Stimulated activated CD8-positive, alpha-beta memory T cell treated with anti-CD3 and anti-CD28 coated beads, Interleukin-12 subunit alpha, Interleukin-12 subunit beta, amount 100 ng/mL, for 24 hours (primary cell): ENCODE measurements around the gene NTRK2.

Source experiments
- DNase-seq: peaks from one replicate; pipeline ENCODE4 v3.0.0-alpha.2; 2020; ENCODE audit errors: extremely low read depth

Gene NTRK2

GRCh38 chr9:84818791-84819190 lies 149.3 kb downstream of the NTRK2 start:
- no peak for DNase-seq

- DNase-seq = no peak
These were observed 150.0 kb downstream of the NTRK2 start for GRCh38 chr9:84819491-84819991.

GRCh38 chr9:84821431-84821830 lies 151.9 kb downstream of the NTRK2 start:
- no peak for DNase-seq

DNA sequence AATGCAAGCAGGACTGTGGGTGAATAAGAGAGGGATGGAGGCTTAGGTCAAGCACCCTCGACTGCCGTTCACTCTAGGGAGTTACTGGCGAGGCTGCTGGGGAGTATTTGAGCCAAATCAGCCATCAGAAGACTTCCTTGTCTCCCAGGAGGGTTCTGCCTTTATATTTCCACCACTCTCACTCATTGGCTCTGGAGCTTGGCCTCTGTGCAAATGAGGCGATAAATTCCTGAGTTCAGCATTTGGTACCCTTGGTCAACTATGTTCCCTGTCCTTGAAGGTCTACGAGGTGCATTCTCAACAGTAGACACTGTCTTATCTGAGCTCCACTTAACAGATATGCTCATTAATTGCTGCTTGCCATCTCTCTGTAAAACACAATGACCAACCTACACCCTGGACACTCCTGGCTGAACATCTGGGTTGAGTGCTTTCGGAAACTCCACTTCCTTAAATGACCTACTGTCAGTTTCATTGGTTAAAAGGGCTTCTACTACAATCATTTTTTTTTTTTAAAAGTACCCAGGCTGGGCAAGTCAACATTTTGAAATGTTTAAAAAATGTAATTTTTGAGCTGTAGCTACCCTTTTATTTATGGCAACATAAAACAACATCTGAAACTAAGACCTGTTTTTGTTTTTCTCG lies 153.2 kb downstream of the NTRK2 start:
- DNase-seq = no peak

DNA sequence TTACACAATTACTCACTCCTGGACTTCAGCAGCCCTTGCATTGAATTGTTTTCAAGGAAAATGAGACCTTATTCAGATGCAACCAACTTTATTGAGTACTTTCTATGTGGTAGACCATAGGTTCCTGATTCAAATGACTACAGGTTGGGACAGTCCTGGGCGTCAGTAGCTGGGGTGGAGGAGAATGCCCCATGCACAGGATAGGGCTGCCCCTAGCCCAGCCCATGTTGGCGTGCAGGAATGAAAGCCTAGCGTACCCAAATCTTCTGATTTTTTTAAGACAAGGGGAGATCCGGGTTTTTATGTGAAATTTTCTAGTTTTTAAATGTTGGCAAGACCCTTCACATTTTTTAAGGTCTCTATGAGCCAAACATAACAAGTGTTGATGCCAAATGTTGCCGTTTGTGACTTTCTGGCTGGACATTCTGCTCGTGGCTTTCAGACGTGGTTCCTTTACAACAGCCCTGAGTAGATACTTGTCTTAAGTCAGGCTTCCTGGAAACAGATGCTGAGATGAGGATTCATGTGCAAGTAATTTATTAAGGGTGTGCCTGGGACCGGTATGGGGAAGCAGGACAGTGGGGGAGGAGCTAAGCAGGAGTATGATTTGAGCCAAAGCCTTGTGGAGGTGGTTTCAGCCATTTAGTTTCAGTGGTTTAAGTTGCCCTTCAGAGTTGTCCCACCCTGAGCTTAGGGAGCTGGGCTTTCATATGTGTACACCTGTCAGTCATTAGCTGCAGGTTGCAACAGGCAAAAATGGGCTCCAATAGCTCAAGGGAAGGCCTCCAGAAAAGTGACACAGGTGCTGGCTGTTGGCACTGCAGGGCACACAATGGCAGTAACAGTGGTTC lies 154.1 kb downstream of the NTRK2 start:
- DNase-seq = no peak

- no peak for DNase-seq
These were observed 157.8 kb downstream of the NTRK2 start for GRCh38 chr9:84827216-84827765.

DNA sequence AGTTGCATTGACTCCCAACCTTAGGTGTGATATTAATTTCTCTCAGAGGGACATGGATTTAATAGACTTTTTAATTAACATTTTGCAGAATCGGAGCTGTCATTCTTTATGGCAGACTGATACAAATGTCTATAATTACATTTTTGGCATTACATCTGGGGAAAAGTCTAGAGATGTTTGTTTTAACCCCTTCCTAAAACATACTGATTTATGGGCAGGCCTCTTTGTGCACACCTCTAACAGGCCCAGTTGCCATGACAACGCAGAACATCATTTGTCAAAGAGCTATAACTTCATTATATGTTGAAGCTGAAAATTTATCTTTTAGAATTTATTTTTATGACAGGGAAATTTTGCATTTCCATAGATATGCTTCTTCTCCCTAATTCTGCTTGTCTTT lies 158.5 kb downstream of the NTRK2 start:
- DNase-seq = no peak

DNA sequence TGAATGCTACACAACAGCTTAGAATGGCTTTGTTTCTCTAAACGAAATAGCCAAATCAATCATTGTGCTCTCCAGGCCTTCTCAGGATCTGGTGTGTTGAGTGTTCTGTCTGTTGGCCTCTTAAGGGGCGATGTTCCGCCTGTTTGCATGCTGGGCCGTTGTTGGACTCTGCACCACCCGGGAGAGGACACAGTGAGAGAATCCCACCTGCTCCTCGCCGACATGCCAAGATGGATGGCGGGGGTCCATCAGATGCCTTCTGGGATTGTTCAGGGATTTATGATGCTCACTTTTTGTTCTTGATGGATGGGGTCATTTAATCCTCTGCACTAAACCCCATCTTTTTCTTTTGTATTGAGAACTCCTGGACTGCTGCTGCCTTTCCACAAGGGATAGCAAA lies 159.9 kb downstream of the NTRK2 start:
- DNase-seq = no peak

GRCh38 chr9:84829997-84830696 lies 160.6 kb downstream of the NTRK2 start:
- no peak for DNase-seq

DNA sequence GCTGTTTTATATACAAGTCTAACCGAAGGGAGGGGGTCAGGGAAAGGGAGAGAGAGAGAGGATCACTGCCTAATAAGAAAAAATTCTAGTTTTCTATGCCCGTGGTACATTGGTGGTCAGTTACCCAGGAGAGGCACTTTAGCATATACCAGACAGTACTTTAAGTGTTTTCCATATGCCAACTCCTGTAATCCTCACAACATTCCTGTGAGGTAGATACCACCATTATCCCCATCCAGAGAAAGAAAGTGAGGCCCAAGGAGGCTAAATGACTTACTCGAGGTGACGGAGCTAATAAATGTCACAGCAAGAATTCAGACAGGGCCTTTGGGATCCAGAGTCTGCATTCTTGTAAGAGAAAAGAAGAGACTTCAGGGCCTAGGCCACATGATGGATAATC lies 161.8 kb downstream of the NTRK2 start:
- DNase-seq = no peak

GRCh38 chr9:84832453-84832852 lies 162.9 kb downstream of the NTRK2 start:
- DNase-seq = no peak

GRCh38 chr9:84834426-84834825 lies 164.9 kb downstream of the NTRK2 start:
- no peak for DNase-seq

DNA sequence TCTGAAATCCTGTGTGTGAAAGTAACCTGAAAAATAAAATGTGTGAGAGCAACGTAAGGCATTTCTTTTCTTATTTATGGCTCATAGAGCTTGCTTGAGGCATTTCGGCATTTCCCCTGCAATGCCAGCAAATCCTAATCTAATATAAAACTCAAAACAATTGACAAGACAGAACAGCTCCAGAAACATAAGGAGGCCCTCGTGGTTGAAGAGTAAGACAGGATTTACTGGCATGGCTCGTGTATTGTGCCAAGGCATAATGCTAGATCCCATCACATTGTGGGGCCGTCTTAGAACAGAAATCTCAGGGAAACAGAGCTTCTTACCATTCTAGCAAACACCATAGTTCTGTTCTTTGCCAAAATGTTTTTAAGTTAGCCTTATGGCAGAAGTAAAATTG lies 166.2 kb downstream of the NTRK2 start:
- no peak for DNase-seq

DNA sequence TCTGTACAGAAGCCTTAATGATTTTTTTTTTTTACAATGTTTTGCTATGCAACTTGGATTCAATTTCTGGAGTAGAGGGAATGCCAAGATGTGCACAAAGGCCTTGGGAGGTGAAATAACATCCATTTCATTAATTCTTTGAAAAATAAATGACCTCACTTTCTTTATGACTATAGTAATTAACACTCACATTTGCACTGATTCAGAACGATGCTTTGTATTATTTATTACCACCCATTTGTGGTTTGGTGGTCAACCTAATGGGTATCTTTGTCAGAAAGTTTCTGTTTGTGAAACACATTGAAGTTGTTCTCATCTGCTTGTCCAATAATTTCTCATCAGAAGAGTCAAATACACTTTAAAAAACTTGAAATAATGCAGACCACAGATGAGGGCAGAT lies 169.3 kb downstream of the NTRK2 start:
- DNase-seq = no peak

DNA sequence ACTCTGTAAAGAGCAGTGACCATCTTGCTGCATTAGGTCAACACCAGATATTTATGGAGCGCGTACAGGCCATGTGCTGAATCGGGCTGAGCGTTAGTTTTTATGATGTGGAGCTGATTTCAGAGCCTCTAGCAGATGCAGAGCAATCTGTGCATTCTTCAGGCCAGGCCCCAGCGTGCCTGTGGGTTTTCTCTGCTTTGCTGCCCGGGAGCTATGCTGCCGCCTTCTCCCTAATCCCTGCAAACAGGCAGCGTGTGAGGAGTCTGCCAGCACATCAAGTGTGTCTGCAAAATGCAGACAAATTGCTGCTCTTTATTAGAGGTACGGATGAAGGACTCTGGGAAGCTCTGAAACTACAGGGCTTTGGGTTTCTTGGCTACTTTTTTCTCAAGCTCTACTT lies 170.0 kb downstream of the NTRK2 start:
- DNase-seq = no peak

DNA sequence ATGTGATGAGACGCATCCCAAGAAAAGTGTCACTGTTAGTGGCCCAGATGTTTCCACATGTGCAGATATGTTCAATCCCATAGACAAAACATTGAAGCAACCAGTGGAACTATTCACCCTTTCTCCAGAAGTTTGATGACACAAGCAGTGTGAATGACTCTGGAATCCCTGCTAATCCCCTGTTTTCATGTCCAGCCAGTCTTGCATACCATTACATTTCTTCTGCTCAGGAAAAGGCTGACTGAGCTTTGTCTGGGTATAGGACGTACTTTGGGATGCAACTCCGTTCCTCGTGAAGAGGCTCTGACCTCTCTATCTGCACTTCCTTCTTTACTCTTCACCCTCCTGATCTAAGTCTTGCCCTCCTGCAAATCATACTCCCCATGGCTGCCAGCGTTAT lies 172.4 kb downstream of the NTRK2 start:
- DNase-seq = no peak

DNA sequence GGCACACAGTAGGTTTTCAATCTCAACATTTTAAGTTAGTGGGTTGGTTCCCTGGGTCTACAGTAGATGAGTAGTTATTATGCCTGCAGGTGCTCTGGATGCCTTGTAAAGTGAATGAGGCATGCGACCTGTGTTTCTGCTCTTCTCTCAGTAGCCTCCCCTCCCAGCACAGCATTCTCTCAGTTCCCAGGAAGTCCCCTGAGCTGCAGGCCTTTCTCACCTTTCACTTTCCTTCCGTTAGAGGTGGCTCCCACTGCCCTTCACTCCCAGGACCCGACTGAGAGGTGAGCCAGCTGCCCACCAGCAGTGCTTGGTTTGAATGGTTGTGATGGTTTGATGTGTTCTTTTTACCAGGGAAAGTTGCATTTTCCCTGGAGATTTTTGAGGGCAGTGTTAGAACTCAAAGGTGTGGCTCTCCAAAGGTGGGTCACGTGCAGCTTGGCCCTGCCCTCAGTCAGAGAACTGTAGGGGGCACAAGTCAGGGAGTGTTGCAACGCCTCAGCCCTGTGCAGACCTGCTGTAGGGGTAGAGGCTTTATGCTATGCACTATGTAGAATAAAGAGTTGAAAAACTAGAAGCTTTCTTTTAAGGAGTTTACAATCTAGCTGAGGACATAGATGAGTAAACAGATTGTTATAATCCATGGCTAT lies 173.8 kb downstream of the NTRK2 start:
- DNase-seq = no peak

DNA sequence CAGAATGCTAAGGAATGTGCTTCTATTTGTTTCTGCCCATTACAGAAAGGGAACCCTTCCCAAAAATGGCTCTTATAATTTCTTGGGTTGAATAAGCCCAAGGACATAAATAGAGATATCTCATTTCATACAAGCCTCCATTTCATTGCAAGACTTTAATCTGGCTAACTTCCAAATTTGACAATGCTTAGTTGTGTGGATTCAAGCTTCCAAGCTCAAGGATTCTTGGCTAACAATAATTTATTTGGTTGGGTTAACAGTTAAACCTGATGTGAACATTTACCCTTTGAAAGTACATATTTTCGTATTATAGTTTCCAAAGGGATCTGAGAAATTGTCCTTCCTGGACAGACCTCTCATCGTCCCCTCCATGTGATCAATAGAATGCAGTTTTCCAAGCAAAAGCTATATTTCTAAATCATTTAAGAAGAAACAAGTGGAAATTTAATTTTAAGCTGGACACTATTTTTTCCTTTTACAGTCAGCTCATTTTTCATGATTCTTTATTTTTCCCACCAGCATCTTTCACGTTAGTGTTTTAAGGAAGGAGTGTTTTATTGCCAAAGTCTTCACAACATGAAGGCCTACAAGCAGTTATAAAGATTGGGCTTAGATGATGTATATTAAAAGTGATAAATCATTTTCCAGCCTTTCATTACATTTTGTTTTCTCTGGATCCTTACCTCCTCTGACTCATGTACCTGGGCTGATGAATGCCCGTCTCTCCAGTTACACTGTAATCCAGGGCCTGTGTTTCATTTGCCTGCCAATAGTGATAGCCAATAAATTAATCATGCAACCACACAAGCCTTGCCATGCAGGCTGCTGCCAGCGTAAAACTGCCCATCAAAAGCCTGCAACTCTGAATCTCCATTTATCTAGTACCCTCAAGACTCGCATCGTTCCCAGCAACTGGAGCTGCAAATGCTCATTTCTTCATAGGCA lies 176.7 kb downstream of the NTRK2 start:
- DNase-seq = no peak

DNA sequence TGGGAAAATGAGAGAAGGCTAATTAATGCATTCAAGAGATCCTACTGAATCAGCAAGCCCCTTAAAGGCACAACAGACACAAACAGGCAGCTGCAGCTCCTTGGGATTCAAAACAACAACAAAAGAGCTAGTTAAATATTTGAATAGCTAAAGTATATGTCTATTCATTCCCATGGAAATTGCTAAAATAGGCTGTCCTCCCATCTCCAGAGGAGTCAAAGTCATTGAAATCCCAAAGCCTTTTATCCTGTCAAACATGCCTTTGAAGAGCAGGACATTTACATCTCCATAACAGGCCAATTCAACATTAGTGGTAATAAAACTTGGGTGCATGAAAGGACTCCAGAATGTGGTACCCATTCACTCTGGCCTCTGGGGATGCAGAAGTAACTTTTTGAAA lies 177.4 kb downstream of the NTRK2 start:
- no peak for DNase-seq

DNA sequence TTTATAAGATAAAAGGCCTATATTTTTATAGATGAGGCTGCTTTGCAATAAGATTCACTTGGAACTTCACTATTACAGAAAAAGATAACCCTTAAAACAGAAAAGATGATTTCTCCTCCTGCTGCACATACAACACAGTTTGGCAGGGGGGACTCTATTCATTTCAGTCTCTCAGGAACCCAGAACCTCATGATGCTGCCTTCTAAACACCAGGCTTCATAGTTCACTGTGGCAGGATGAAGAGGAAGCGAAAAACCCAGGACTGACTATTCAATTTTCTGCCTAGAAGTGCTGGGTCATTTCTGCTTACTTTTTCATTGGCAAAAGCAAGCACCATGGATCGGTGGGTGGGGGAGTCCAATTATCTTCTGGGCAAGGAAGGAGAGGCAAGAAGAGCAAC lies 179.5 kb downstream of the NTRK2 start:
- DNase-seq = no peak
